GM12878 (cell line): Measurements from ENCODE around the gene THBD. TPM values are rescaled to one million over a fixed set of nuclear protein-coding genes. Genes with fewer than 3 reads are reported as not detected.

ENCODE experiments used
- ATAC-seq: fragments of 200-7000 bp; cut with Tn5 transposase; 3 replicates; pipeline ENCODE4 v1.9.1; 2020; ENCODE audit warnings: mild to moderate bottlenecking, moderate library complexity
- BruUV-seq: library from RNA; stranded (reverse); fragments of 400-500 nt; replicated peaks from 2 replicates; lab custom pipeline; 2021; lab: Mats Ljungman, UMichigan
- CTCF ChIA-PET: fragments of 300-600 bp; sonication (Branson Sonifier 250); formaldehyde crosslinking; extraction: SDS; loops from one replicate; lab custom pipeline; 2021; ENCODE audit warnings: inconsistent platforms; lab: Yijun Ruan, JAX
- POLR2A ChIA-PET: fragments of 350-600 bp; formaldehyde crosslinking; extraction: SDS; loops from one replicate; lab custom pipeline; 2021; ENCODE audit warnings: inconsistent platforms; lab: Charles Lee
- RAD21 ChIA-PET: fragments of 300-600 bp; sonication (Branson Sonifier 250); formaldehyde crosslinking; loops from one replicate; lab custom pipeline; 2023; ENCODE audit warnings: antibody characterized with exemption; ENCODE audit not compliant: unreplicated experiment; lab: Charles Lee
- SMC1A ChIA-PET: fragments of 300-600 bp; sonication (Branson Sonifier 250); formaldehyde crosslinking; loops from one replicate; lab custom pipeline; 2023; ENCODE audit not compliant: unreplicated experiment, uncharacterized antibody; lab: Charles Lee
- DNase-seq: peaks from one replicate; pipeline ENCODE4 v3.0.0-alpha.2; 2011; ENCODE audit warnings: low read depth, low spot score
- FAIRE-seq: peaks from 3 replicates; lab custom pipeline; 2011; peaks lifted over from hg19 to GRCh38; lab: Jason Lieb, UNC
- H2AFZ ChIP-seq: 2 replicates; pipeline ENCODE4 v1.6.0; 2011; ENCODE audit warnings: low read depth, low read length, control low read depth; ENCODE audit not compliant: control insufficient read depth
- H3K27ac ChIP-seq: 2 replicates; pipeline ENCODE4 v1.5.1; 2011; ENCODE audit warnings: control low read depth; ENCODE audit not compliant: control insufficient read depth, insufficient read depth
- H3K27me3 ChIP-seq, 2 experiments: replicated peaks in 1 of 2; 2 replicates each; pipeline versions ENCODE4 v1.6.0 to v1.6.1; 2011; ENCODE audit warnings: low read length in 1 of 2; ENCODE audit not compliant: control insufficient read depth in 2 of 2, insufficient read depth in 2 of 2
- H3K36me3 ChIP-seq, 2 experiments: 2 replicates each; pipeline ENCODE4 v1.5.1; 2011; ENCODE audit warnings: low read length in 1 of 2; ENCODE audit not compliant: control insufficient read depth in 2 of 2, insufficient read depth in 2 of 2
- H3K4me1 ChIP-seq: 2 replicates; pipeline ENCODE4 v1.6.1; 2011; ENCODE audit warnings: mild to moderate bottlenecking, low read length, moderate library complexity, mixed read lengths; ENCODE audit not compliant: control insufficient read depth, insufficient read depth
- H3K4me2 ChIP-seq: 2 replicates; pipeline ENCODE4 v1.6.0; 2011; ENCODE audit warnings: control low read depth; ENCODE audit not compliant: control insufficient read depth, insufficient read depth
- H3K4me3 ChIP-seq: fragments of 200-600 bp; sonication (generic); 2 replicates; pipeline ENCODE4 v1.5.1; 2016
- H3K79me2 ChIP-seq: 2 replicates; pipeline ENCODE4 v1.6.0; 2011; ENCODE audit warnings: low read length; ENCODE audit not compliant: control insufficient read depth, insufficient read depth
- H3K9ac ChIP-seq: 2 replicates; pipeline ENCODE4 v1.8.0; 2011; ENCODE audit warnings: low read length, control low read depth, mixed read lengths; ENCODE audit not compliant: control insufficient read depth, insufficient read depth
- H3K9me3 ChIP-seq: replicated peaks from 3 replicates; pipeline ENCODE4 v1.5.1; 2011; ENCODE audit warnings: mild to moderate bottlenecking, low read length; ENCODE audit not compliant: control insufficient read depth, insufficient read depth
- H4K20me1 ChIP-seq: 2 replicates; pipeline ENCODE4 v1.6.0; 2011; ENCODE audit not compliant: control insufficient read depth, insufficient read depth
- ASH2L ChIP-seq: fragments of 300-600, 200-600 bp; sonication (generic); IDR thresholded peaks from 2 replicates; pipeline ENCODE4 v1.6.1; 2017; ENCODE audit warnings: low read depth, mild to moderate bottlenecking, borderline replicate concordance
- ATF7 ChIP-seq: fragments of 450-650 bp; IDR thresholded peaks from 2 replicates; pipeline ENCODE4 v1.6.1; 2016; ENCODE audit warnings: low read depth, mild to moderate bottlenecking
- CEBPB ChIP-seq, 2 experiments: fragments of 150-350 bp in 1 of 2; IDR thresholded peaks; 2 replicates each; pipeline ENCODE4 v1.6.1; 2012 to 2014; ENCODE audit warnings: low read depth in 2 of 2, low read length in 2 of 2, borderline replicate concordance in 1 of 2, inconsistent platforms in 1 of 2
- CUX1 ChIP-seq: IDR thresholded peaks from 2 replicates; pipeline ENCODE4 v1.6.1; 2012; ENCODE audit warnings: improper control_type of control experiment, low read depth, low read length; ENCODE audit not compliant: insufficient replicate concordance
- HDGF ChIP-seq: fragments of 450-650 bp; IDR thresholded peaks from 2 replicates; pipeline ENCODE4 v1.6.1; 2016; ENCODE audit warnings: antibody characterized with exemption
- KLF5 ChIP-seq: fragments of 450-650 bp; IDR thresholded peaks from 2 replicates; pipeline ENCODE4 v1.6.1; 2014; ENCODE audit warnings: mild to moderate bottlenecking; ENCODE audit not compliant: partially characterized antibody
- NFYA ChIP-seq: IDR thresholded peaks from 2 replicates; pipeline ENCODE4 v1.6.1; 2011; ENCODE audit warnings: low read depth, mild to moderate bottlenecking, low read length, improper control_type of control experiment, borderline replicate concordance
- SMARCA5 ChIP-seq: fragments of 450-650 bp; IDR thresholded peaks from 2 replicates; pipeline ENCODE4 v1.6.1; 2017; ENCODE audit warnings: mild to moderate bottlenecking
- SREBF1 ChIP-seq: IDR thresholded peaks from 2 replicates; pipeline ENCODE4 v1.6.1; 2012; ENCODE audit warnings: mild to moderate bottlenecking, low read length
- TARDBP ChIP-seq: IDR thresholded peaks from 2 replicates; pipeline ENCODE4 v1.6.1; 2016; ENCODE audit warnings: borderline replicate concordance
- WGBS: methylation state at CpG from one replicate; pipeline ENCODE4 v1.1.6; 2016; ENCODE audit warnings: low lambda C conversion rate; ENCODE audit not compliant: insufficient replicate concordance, insufficient coverage; ENCODE audit errors: missing lambda C conversion rate; 5-methylcytosine and 5-hydroxymethylcytosine counted together
- in situ Hi-C: fragments of 300-500 bp; cut with MboI; formaldehyde crosslinking; loops from 9 replicates; pipeline ENCODE4 v1.14.3; 2018; ENCODE audit warnings: mixed read lengths
- intact Hi-C: fragments of 100-400 bp; cut with micrococcal nuclease; formaldehyde crosslinking; loops from one replicate; pipeline ENCODE4 v1.14.2; 2022; ENCODE audit not compliant: unreplicated experiment
- polyA plus RNA-seq, 11 experiments: library from polyadenylated mRNA; depleted of rRNA in 4 of 11; unstranded in 6 of 11; stranded (reverse) in 5 of 11; fragments of >200 nt; fragmentation: Nextera tagmentation in 4 of 11; fragmentation: Illumina TruSeq in 1 of 11; extraction: Ambion mirVana in 4 of 11; extraction: Trizol in 1 of 11; gene quantifications; 1 replicate in 1 of 11; 2 replicates in 10 of 11; pipeline versions ENCODE4 v1.2.1 to v1.2.3, GENCODE V29; 2011 to 2016; ENCODE audit warnings: inconsistent platforms in 2 of 11, missing spikeins in 2 of 11, low read depth in 1 of 11
- total RNA-seq, 4 experiments: library from RNA; depleted of rRNA in 3 of 4; stranded (reverse); fragments of >200 nt in 3 of 4; fragmentation: Illumina TruSeq in 1 of 4; extraction: Trizol in 1 of 4; gene quantifications; 2 replicates each; pipeline versions ENCODE4 v1.2.1 to v1.2.3, GENCODE V29; 2013 to 2021

THBD gene
- total and polyA plus RNA-seq, 10 of the 15 experiments (the other 5 are each of a cell fraction or from before 2014, with no cell fraction given): not detected

- no peak overlapping the region for H3K9ac ChIP-seq
- FAIRE-seq (no peak), ATAC-seq (no peak), DNase-seq (no peak)
- BruUV-seq: no TSS peak
- H3K9me3 ChIP-seq: no peaks in the 10 kb centered on the region
- H3K79me2 ChIP-seq: no peaks in the 10 kb centered on the region
- intact Hi-C loops: no loop called here
- SMC1A ChIA-PET: no interaction called here
- 59% methylated on average over 11 of the region's 11 CpGs for WGBS
- in situ Hi-C loops: no loop called here
- H3K27ac ChIP-seq: no peak overlapping the region
- CTCF ChIA-PET: no interaction called here
- H4K20me1 ChIP-seq: no peaks in the 10 kb centered on the region
- TF ChIP-seq CEBPB (IDR thresholded peaks at IDR 0.05; ENCODE audit: borderline replicate concordance in 1 of 2, low read depth in 2 of 2, low read length in 2 of 2) (no peak), TARDBP (no peak)
- no peak overlapping the region for H3K4me3 ChIP-seq
- H3K36me3 ChIP-seq: no peaks in the 10 kb centered on the region
- POLR2A ChIA-PET: no interaction called here
- no peak overlapping the region for H2AFZ ChIP-seq
- no peak overlapping the region for H3K4me2 ChIP-seq
- H3K27me3 ChIP-seq: no peaks in the 10 kb centered on the region
- RAD21 ChIA-PET: no interaction called here
- H3K4me1 ChIP-seq: no peaks in the 10 kb centered on the region
Observed at GRCh38 chr20:23072892-23073586, 23.6 kb upstream of the THBD start.

DNA sequence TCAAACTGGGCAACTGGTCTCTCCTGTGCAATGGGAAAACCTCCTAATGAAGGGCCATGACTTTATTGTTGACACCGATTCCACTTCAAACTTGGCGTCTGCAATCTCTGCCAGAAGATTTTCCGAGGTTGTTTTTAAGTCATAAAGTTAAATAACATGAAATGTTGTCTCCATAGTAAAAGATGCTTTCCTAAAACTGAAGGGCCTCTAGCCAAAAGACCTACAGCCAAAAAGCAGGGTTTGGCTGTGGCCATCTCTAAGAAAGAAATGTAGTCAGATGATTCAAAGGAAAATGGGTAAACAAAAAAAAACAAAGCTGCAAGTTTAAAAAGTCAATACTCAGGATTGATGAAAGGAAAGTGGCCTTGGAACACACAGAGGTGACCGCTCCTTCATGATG lies 22.5 kb upstream of the THBD start:
- Histone ChIP-seq H3K27ac (no peak overlapping the region), H3K9me3 (no peaks in the 10 kb centered on the region), H3K4me2 (no peak overlapping the region), H3K27me3 (no peaks in the 10 kb centered on the region), H3K79me2 (no peaks in the 10 kb centered on the region), H3K4me1 (no peaks in the 10 kb centered on the region), H2AFZ (no peak overlapping the region), H3K9ac (no peak overlapping the region), H3K36me3 (no peaks in the 10 kb centered on the region), H4K20me1 (no peaks in the 10 kb centered on the region), H3K4me3 (no peak overlapping the region)
- ChIA-PET SMC1A (interaction anchor here (1.0 kb wide), 1 partner anchor 22 kb away, joined by 3 read pairs; no protein-coding TSS in a partner anchor), CTCF (no interaction called here), POLR2A (no interaction called here), RAD21 (no interaction called here)
- FAIRE-seq: no peak
- no TSS peak for BruUV-seq
- intact Hi-C loops: no loop called here
- in situ Hi-C loops: no loop called here
- no peak for ATAC-seq
- WGBS: 24% methylated on average over 4 of the region's 4 CpGs
- TF ChIP-seq ASH2L: no peak
- no peak for TF ChIP-seq SREBF1
- TF ChIP-seq SMARCA5: no peak
- TF ChIP-seq KLF5: no peak
- no peak for TF ChIP-seq ATF7
- TF ChIP-seq NFYA: no peak
- no peak for TF ChIP-seq CUX1
- no peak for TF ChIP-seq CEBPB (IDR thresholded peaks at IDR 0.05; ENCODE audit: borderline replicate concordance in 1 of 2, low read depth in 2 of 2, low read length in 2 of 2)
- TF ChIP-seq HDGF: no peak
- no peak for DNase-seq
